ENCODE results near the gene MYLK4.

DNA sequence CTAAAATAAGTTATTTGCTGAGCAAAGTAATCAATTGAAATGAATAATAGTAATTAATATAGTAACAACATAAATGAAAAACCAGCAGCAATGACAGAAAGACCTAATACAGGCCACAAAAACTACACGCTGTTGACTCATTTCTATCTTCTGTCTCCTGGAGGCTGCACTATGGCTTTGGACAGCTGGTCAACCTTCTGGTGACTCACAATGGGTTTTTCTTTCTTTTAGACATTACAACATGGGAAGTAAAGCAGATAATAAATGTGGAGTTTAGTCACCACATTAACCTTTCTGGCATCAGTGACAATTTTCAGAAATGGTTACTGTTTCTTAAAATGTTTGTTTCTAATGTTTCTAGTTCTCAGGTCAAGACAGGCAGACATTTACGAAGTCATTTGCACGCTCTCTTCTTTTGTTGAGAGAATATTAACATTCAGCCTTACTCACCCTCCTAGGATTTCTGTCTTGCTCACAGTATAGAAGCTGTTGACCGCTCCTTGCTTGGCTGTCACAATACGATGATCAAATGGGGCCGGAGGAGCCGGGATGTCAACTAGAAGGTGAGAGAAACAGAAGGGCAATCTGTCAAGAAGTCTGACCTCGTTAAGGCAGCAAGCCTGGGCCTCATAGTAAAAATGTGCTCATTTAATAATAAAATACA is 62.2 kb downstream of the MYLK4 start:
- TF ChIP-seq, protein P1, sequence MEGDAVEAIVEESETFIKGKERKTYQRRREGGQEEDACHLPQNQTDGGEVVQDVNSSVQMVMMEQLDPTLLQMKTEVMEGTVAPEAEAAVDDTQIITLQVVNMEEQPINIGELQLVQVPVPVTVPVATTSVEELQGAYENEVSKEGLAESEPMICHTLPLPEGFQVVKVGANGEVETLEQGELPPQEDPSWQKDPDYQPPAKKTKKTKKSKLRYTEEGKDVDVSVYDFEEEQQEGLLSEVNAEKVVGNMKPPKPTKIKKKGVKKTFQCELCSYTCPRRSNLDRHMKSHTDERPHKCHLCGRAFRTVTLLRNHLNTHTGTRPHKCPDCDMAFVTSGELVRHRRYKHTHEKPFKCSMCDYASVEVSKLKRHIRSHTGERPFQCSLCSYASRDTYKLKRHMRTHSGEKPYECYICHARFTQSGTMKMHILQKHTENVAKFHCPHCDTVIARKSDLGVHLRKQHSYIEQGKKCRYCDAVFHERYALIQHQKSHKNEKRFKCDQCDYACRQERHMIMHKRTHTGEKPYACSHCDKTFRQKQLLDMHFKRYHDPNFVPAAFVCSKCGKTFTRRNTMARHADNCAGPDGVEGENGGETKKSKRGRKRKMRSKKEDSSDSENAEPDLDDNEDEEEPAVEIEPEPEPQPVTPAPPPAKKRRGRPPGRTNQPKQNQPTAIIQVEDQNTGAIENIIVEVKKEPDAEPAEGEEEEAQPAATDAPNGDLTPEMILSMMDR (IDR thresholded peaks at IDR 0.05): no peak
- TF ChIP-seq POLR2A (IDR thresholded peaks at IDR 0.05): no peak
